NCI-H2196 (cell line): Measurements from ENCODE around the gene ARHGAP32.
"Not testable (repeated sequence)": the region's sequence is repeated elsewhere in the genome, so short reads cannot be mapped to it uniquely, and the experiment has no call there.

Source experiments
- DNase-seq: peaks from one replicate; lab custom pipeline; 2025; ENCODE audit not compliant: unreplicated experiment; lab: John Stamatoyannopoulos, UW

Gene ARHGAP32

GRCh38 chr11:129204150-129204838 lies 12.2 kb upstream of the ARHGAP32 start:
- no peak for DNase-seq

GRCh38 chr11:129202646-129203045 lies 10.5 kb upstream of the ARHGAP32 start:
- no peak for DNase-seq

- DNase-seq: no peak
Observed at GRCh38 chr11:129195682-129196081, 3.6 kb upstream of the ARHGAP32 start.

- DNase-seq: no peak
Observed at GRCh38 chr11:129191649-129192048, 476 bp downstream of the ARHGAP32 start.

GRCh38 chr11:129190087-129190486 lies 2.0 kb downstream of the ARHGAP32 start:
- peak; percentile 16 for DNase-seq

- no peak for DNase-seq
Observed at GRCh38 chr11:129189646-129190045, 2.5 kb downstream of the ARHGAP32 start.

- DNase-seq: not testable (repeated sequence)
Observed at GRCh38 chr11:129185082-129185481, 7.0 kb downstream of the ARHGAP32 start.

- no peak for DNase-seq
Observed at GRCh38 chr11:129184581-129184980, 7.5 kb downstream of the ARHGAP32 start.

- DNase-seq: no peak
Observed at GRCh38 chr11:129167315-129167714, 24.8 kb downstream of the ARHGAP32 start.

- no peak for DNase-seq
Observed at GRCh38 chr11:129163714-129164164, 28.4 kb downstream of the ARHGAP32 start.

- not testable (repeated sequence) for DNase-seq
Observed at GRCh38 chr11:129157080-129157479, 35.0 kb downstream of the ARHGAP32 start.

GRCh38 chr11:129155745-129156144 lies 36.4 kb downstream of the ARHGAP32 start:
- no peak for DNase-seq

- DNase-seq: no peak
Observed at GRCh38 chr11:129148487-129148886, 43.6 kb downstream of the ARHGAP32 start.

- no peak for DNase-seq
Observed at GRCh38 chr11:129146191-129146590, 45.9 kb downstream of the ARHGAP32 start.

- no peak for DNase-seq
Observed at GRCh38 chr11:129145276-129145675, 46.8 kb downstream of the ARHGAP32 start.

- no peak for DNase-seq
Observed at GRCh38 chr11:129144256-129144655, 47.9 kb downstream of the ARHGAP32 start.

GRCh38 chr11:129143335-129143734 lies 48.8 kb downstream of the ARHGAP32 start:
- no peak for DNase-seq

- DNase-seq: no peak
Observed at GRCh38 chr11:129141748-129142523, 50.2 kb downstream of the ARHGAP32 start.

- no peak for DNase-seq
Observed at GRCh38 chr11:129131316-129131715, 60.8 kb downstream of the ARHGAP32 start.

GRCh38 chr11:129128881-129129620 lies 63.1 kb downstream of the ARHGAP32 start:
- DNase-seq: not testable (repeated sequence)

- DNase-seq: no peak
Observed at GRCh38 chr11:129119036-129119435, 73.1 kb downstream of the ARHGAP32 start.
